Esophagus squamous epithelium (tissue), 5 donors: ENCODE measurements around the gene MGAT5B. TPM values are rescaled to one million over a fixed set of nuclear protein-coding genes. Genes with fewer than 3 reads are reported as not detected.

ENCODE experiments used
- DNase-seq: peaks from one replicate; lab custom pipeline; 2025; lab: John Stamatoyannopoulos, UW
- H3K27ac ChIP-seq, 4 donors: fragments of 200-600 bp; sonication (generic); one replicate each; pipeline ENCODE4 v1.5.1; 2016 to 2019; ENCODE audit warnings: mild to moderate bottlenecking in 1 of 4
- H3K27me3 ChIP-seq, 4 donors: fragments of 200-600 bp; sonication (generic); 1 replicate in 3 of 4; 2 replicates in 1 of 4; pipeline versions ENCODE4 v1.5.1 to v1.6.0; 2017 to 2021; ENCODE audit warnings: antibody characterized with exemption in 1 of 4
- H3K36me3 ChIP-seq, 3 donors: fragments of 200-600 bp; sonication (generic); one replicate each; pipeline ENCODE4 v1.5.1; 2016 to 2019
- H3K4me1 ChIP-seq, 3 donors: fragments of 200-600 bp; sonication (generic); one replicate each; pipeline ENCODE4 v1.5.1; 2017 to 2019
- H3K4me3 ChIP-seq, 4 donors: fragments of 200-600 bp; sonication (generic); 1 replicate in 3 of 4; 2 replicates in 1 of 4; pipeline ENCODE4 v1.5.1; 2016 to 2019; ENCODE audit warnings: mild to moderate bottlenecking in 2 of 4, moderate library complexity in 1 of 4
- H3K9me3 ChIP-seq, 3 donors: fragments of 200-600 bp; sonication (generic); one replicate each; pipeline ENCODE4 v1.5.1; 2016 to 2019
- CTCF ChIP-seq, 6 experiments: fragments of 450-650 bp in 4 of 6; fragments of 200-600 bp in 2 of 6; sonication (generic) in 2 of 6; IDR thresholded peaks; one replicate each; pipeline ENCODE4 v1.5.1; 2016 to 2019; ENCODE audit warnings: antibody characterized with exemption in 6 of 6, mild to moderate bottlenecking in 4 of 6, moderate library complexity in 4 of 6
- POLR2A ChIP-seq, 4 donors: fragments of 450-650 bp; IDR thresholded peaks; one replicate each; pipeline ENCODE4 v1.6.1; 2017; ENCODE audit warnings: antibody characterized with exemption in 4 of 4, mild to moderate bottlenecking in 4 of 4, moderate library complexity in 3 of 4
- WGBS, 2 donors: methylation state at CpG; one replicate each; pipeline ENCODE4 v1.1.5; 2018; 5-methylcytosine and 5-hydroxymethylcytosine counted together
- intact Hi-C: fragments of 100-400 bp; cut with DNase I; formaldehyde crosslinking; loops from one replicate; pipeline ENCODE4 v1.15.0; 2022
- total RNA-seq, 4 donors: library from RNA; depleted of rRNA; stranded (reverse); fragments of >200 nt; gene quantifications; one replicate each; pipeline ENCODE4 v1.1.0, GENCODE V29; 2016
- donor health status: DM: yes; HTN: yes; CAD: no.

Gene MGAT5B
- total RNA-seq, 4 donors from 2014 or later, result 1.3 TPM; not detected in 3

- DNase-seq, result no peak
- 47 to 55% methylated on average over 3 to 10 of the region's 10 CpGs for WGBS, 2 donors
Measured at GRCh38 chr17:76946772-76947135, 78.5 kb downstream of the MGAT5B start.

GRCh38 chr17:76947309-76947708 lies 79.1 kb downstream of the MGAT5B start:
- no peak overlapping the region for H3K4me3 ChIP-seq
- intact Hi-C loops, result no loop called here
- peaks cover 0 to 30% (median 0%) of the 10 kb centered on the region in 4 donors for H3K27me3 ChIP-seq
- WGBS, 2 donors, result 80 to 83% methylated on average over 1 to 2 of the region's 10 CpGs
- no peak overlapping the region for H3K27ac ChIP-seq
- no peaks in the 10 kb centered on the region for H3K9me3 ChIP-seq
- no peak for TF ChIP-seq CTCF (IDR thresholded peaks at IDR 0.05)
- no peak for TF ChIP-seq POLR2A (IDR thresholded peaks at IDR 0.05)
- no peak for DNase-seq
- H3K36me3 ChIP-seq, result no peaks in the 10 kb centered on the region
- no peaks in the 10 kb centered on the region for H3K4me1 ChIP-seq

More at GRCh38 chr17:76946772-76947135, 78.5 kb downstream of the MGAT5B start:
- no peak overlapping the region for H3K27ac ChIP-seq
- H3K36me3 ChIP-seq, result no peaks in the 10 kb centered on the region
- no peaks in the 10 kb centered on the region for H3K9me3 ChIP-seq
- H3K27me3 ChIP-seq, result peaks cover 0 to 36% (median 0%) of the 10 kb centered on the region in 4 donors
- intact Hi-C loops, result no loop called here
- H3K4me3 ChIP-seq, result no peak overlapping the region
- TF ChIP-seq POLR2A (IDR thresholded peaks at IDR 0.05), result no peak
- no peak for TF ChIP-seq CTCF (IDR thresholded peaks at IDR 0.05)
- H3K4me1 ChIP-seq, result no peaks in the 10 kb centered on the region

GRCh38 chr17:76947771-76948170 lies 79.6 kb downstream of the MGAT5B start:
- H3K36me3 ChIP-seq, result no peaks in the 10 kb centered on the region
- H3K9me3 ChIP-seq, result no peaks in the 10 kb centered on the region
- DNase-seq, result no peak
- no peak overlapping the region for H3K27ac ChIP-seq
- no peak for TF ChIP-seq POLR2A (IDR thresholded peaks at IDR 0.05)
- no peaks in the 10 kb centered on the region for H3K4me1 ChIP-seq
- H3K27me3 ChIP-seq, result peaks cover 0 to 26% (median 0%) of the 10 kb centered on the region in 4 donors
- no peak overlapping the region for H3K4me3 ChIP-seq
- 54 to 83% methylated on average over 5 of the region's 17 CpGs for WGBS, 2 donors
- intact Hi-C loops, result no loop called here

- TF ChIP-seq POLR2A (IDR thresholded peaks at IDR 0.05), result no peak
- 81% methylated on average over 6 of the region's 10 CpGs; no CpG with 5 or more reads in 1 of the 2 donors for WGBS, 2 donors
- no peak overlapping the region for H3K27ac ChIP-seq
- no peaks in the 10 kb centered on the region for H3K9me3 ChIP-seq
- no peak overlapping the region for H3K4me3 ChIP-seq
- H3K36me3 ChIP-seq, result no peaks in the 10 kb centered on the region
- no peak for DNase-seq
- H3K27me3 ChIP-seq, result peaks cover 0 to 21% (median 0%) of the 10 kb centered on the region in 4 donors
- intact Hi-C loops, result no loop called here
- H3K4me1 ChIP-seq, result no peaks in the 10 kb centered on the region
Measured at GRCh38 chr17:76948301-76948700, 80.1 kb downstream of the MGAT5B start.

GRCh38 chr17:76948726-76949342 lies 80.6 kb downstream of the MGAT5B start:
- no peak for DNase-seq
- Histone ChIP-seq H3K4me1 (no peaks in the 10 kb centered on the region), H3K4me3 (no peak overlapping the region), H3K27me3 (peaks cover 0 to 17% (median 0%) of the 10 kb centered on the region in 4 donors), H3K27ac (no peak overlapping the region), H3K9me3 (no peaks in the 10 kb centered on the region), H3K36me3 (no peaks in the 10 kb centered on the region)
- intact Hi-C loops, result no loop called here
- WGBS, 2 donors, result 58 to 67% methylated on average over 7 to 13 of the region's 27 CpGs
- no peak for TF ChIP-seq CTCF (IDR thresholded peaks at IDR 0.05)
- no peak for TF ChIP-seq POLR2A (IDR thresholded peaks at IDR 0.05)

- intact Hi-C loops, result no loop called here
- Histone ChIP-seq H3K27ac (no peak overlapping the region), H3K4me1 (no peaks in the 10 kb centered on the region), H3K4me3 (no peak overlapping the region), H3K9me3 (no peaks in the 10 kb centered on the region), H3K27me3 (peaks cover 0 to 11% (median 0%) of the 10 kb centered on the region in 4 donors), H3K36me3 (no peaks in the 10 kb centered on the region)
- WGBS, 2 donors, result 61 to 65% methylated on average over 5 to 12 of the region's 18 CpGs
- no peak for DNase-seq
- no peak for TF ChIP-seq CTCF (IDR thresholded peaks at IDR 0.05)
- no peak for TF ChIP-seq POLR2A (IDR thresholded peaks at IDR 0.05)
Measured at GRCh38 chr17:76949913-76950695, 81.9 kb downstream of the MGAT5B start.
